ENCODE results near the gene TSPO.

TSPO gene

DNA sequence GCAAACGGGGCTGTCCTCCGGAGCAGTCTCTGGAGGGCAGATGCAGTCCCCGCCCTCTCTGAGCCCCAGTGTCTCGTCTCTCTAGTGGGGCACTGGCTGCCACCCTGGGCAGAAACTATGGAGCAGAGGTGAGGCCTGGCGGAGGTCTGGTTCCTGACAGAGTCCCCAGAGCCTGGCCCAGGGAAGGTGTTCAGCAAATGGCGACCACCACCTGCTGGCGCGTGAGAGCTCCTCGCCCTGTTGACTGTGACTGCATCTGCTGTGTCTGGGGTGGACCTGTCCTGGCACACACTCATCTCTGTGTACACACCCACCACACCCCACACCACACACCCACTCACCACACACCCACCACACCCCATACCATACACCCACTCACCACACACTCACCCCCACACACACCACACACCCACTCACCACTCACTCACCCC is 53.9 kb downstream of the TSPO start:
- no peak for DNase-seq

DNA sequence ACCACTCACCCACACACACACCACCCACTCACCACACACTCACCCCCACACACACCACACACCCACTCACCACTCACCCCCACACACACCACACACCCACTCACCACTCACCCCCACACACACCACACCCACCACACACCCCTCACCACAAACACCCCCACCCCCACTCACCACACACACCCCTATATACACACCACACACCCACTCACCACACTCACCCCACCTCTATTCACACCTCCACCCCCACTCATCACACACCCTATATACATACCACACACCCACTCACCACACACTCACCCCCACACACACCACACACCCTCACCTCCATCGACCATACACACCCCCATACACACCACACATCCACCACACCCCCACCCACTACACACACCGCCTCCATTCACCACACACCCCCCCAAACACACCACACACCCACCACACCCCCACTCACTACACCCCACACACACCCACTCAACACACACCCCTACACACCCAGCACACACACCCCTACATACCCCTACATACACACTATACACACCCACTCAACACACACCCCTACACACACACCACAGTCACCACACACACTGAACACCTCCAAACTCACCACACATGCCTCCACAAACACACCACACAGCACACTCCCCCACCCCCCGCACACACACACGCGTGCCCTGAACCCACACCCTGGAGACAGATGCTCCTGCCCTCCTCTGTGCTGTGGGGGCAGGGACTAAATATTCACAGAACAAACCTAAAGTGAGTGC is 54.6 kb downstream of the TSPO start:
- DNase-seq = no peak

DNA sequence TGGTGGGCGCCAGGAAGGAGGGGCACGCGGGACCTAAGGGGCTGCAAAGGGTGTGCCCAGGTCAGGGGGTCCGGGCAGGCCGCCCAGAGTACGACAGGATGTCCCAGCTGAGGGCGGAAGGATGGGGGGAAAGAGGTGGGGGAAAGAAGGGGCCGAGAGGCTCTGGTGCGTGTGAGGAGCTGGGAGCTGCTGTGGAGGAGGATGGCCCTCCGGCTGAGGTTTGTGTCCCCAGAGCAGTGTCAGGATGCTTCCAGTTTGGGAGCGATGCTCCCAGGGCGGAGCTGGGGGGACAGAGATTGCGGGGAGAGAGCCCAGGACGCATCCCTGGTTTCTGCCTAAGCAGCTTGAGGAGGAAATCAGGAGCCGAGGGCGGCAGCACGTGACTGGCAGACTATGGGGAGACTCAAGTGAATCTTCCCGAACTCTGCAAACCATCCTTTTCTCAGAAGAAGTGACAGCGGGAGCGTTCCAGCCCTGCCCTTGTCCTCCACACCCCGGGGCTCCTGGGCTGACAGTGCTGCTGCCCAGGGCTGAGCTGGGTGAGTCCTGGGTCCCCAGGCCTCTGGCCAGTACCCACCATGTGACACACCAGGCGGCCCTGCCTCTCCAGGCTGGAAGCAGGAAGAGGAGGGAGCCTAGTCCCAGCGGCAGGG is 55.3 kb downstream of the TSPO start:
- no peak for DNase-seq

DNA sequence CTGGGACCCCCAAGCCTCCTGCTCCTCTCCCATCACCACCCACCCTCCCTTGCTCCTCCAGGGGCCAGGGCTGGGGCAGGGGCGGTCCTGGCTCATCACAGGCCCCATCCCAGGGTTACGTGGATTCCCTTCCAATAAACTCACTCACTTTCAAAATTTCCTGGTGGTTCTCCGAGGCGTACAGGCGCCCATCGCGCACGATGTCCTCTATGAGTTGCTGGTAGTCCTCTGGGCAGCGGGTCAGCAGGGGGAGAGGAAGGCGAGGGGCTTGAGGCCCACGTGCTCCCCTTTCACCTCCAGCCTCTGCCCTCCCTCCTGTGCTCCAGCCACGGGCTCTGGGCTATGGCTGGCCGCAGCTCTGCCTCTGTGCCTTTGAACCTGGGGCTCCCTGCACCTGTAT is 56.0 kb downstream of the TSPO start:
- DNase-seq = no peak

DNA sequence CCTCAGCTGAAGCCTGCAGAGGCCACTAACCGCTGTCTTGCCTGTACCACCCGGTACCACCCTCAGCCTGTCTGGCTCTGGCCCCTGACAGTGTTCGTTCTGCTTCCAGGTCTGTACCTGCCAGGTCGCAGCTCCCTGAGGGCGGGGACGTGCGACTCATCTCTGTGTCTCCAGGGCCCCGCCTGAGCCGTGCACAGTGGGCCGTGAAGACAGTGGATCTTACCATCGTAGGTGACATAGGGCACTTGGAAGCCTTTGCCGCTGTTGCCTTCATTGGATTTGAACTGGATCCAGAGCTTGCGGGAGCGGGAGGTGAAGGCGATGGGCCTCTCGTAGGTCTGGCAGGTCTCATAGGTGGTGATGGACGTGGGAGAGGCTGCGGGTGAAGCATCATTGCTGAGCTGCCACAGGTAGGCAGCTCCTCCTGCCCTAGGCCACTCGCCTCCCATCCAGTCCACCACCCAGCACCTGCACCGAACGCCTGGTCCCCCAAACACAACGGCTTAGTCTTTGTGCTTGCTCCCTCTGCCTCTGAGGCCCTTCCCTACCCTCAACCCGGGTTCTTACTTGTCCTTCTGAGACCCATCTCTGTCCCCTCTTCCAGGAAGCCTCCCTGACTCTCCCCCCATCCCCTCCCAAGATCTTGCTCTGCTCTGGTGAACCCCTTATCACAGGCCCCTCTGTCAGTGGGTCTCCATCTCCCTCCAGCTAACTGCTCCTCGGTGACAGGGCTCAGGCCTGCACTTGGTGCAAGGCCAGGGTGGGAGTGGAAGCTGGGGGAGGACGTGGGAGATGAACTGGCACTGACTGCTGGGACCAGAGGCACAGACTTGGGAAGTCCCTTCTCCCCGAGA is 56.7 kb downstream of the TSPO start:
- no peak for DNase-seq

DNA sequence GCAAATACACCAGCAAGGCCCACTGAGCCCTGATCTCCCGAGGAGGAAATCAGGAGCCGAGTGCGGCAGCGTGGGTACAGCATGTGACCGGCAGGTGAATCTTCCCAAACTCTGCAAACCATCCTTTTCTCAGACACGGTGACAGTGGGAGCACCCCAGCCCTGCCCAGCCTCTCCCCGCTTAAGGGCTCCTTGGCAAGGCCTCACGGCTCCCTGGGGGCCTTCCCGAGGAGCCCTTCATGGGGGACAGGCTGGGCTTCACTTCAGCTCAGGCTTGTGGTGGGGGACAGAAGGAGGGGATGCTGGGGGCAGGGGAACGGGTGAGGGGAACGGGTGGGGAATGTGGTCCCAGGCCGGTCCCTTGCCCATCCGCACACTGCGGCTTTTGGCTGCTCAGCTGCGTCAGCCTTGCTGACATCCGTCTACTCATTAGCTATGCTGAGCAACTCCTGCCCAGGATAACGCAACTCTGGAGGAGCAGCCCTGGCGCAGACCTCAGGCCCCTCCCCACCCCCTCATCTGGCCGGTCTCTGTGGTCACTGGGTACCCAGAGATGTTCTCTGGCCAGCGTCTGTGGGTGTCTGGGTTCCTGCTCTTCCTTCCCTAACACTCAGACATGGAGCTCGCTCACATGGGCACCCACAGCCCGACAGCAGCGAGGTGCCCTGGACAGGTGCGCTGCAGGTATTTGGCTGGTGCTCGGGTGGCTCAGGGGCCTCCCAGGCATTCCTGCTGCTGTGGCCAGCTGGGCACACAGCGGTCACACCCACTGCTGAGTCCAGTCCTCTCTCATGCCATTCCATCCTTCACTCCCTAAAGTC is 57.6 kb downstream of the TSPO start:
- DNase-seq = no peak

DNA sequence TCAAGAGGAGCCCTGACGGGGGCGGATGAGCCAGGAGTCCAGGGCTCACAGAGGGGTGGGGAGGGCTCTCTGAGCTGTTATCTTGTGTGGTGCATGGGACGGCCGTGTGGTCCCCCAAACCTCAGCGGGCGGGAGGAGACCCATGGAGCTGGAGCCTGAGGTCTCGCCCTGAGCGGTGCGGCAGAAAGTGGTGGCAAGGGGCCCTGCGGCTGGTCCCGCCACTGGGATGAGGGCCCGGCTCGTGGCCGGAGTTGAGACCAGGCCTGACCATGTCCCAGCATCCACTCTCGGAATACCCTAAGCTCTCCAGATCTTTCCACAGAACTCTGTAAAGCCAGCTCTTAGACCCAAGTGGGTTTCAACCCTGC is 58.1 kb downstream of the TSPO start:
- DNase-seq = no peak

DNA sequence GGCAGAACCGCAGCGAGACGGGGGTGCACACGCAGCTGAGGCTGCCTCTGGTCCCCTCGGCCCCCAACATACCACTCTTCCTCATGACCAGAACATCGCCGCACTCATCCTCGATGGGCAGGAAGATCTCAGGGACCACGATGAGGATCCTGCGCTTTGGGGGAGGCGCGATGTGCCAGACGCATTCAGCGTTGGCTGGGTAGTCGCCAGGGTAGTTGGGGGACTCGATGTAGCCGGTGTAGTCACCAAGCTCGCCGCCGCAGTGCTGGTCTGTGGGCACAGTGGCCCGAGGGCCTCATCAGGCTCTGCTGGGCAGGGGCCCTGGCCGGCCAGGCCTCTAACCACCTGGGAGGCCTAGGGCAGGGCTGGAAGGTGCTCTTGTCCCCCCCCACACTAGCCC is 58.6 kb downstream of the TSPO start:
- no peak for DNase-seq

DNA sequence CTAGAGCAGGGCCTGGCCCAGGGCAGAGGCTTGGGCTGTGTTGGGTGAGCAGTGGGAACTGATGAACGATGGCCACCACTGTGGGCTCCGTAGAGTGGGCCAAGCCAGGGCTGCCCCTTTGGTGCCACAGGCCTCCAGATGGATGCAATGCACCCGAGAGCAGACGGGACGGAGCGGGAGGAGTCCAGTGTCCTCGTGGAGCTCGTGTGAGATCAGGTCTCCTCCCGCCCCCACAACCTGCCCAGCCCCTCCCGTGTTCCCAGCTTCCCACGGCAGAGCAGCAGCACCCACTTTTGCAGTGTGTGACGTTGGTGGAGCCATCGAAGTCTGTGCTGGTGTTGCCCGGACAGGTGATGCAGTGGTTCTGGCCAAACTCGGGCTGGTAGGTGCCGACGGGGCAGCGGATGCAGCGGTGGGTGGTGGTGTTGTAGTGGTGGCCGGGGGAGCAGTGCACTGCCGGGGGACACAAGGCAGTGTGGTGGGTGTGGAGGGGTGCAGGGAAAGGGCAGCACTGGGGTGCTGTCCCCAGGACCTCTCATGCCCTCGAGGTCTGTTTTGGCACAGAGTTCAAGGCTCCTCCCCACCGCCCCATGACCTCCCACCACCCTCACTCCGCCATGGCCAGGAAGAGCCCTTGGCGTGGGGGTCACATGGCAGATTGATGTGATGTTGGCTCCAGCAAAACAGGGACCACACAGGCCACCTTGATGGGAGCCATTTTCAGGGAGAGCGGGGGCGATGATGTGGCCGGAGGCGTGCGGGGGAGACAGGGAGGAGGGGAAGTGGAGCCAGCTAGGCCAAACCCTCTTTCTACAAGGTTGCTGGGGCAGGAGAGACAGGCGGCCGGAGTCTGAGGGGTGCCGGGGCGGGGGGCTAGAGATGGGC is 59.5 kb downstream of the TSPO start:
- no peak for DNase-seq

DNA sequence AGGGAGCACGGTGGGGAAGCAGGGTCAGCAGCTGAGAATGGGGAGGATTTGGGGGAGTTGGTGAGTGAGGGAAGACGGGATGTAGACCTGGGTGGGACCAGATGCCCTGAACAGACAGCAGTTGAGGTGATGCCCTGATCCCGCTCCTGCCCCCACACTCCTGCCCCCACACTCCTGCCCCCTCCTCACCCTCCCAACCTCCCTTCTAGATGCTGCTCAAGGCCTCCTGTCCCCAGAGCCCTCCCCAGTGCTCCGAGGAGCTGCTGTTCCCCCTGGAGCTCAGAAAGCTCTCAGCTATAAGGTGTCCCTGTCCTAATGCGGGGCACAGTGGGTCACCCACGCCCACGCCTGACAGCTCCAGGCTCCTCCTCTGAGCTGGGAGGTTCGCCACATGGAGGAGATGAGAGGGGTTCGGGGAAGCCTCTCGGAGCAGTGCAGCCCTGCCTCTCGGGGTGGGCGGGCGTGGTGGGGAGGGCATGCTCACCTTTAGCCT is 60.6 kb downstream of the TSPO start:
- DNase-seq = no peak

DNA sequence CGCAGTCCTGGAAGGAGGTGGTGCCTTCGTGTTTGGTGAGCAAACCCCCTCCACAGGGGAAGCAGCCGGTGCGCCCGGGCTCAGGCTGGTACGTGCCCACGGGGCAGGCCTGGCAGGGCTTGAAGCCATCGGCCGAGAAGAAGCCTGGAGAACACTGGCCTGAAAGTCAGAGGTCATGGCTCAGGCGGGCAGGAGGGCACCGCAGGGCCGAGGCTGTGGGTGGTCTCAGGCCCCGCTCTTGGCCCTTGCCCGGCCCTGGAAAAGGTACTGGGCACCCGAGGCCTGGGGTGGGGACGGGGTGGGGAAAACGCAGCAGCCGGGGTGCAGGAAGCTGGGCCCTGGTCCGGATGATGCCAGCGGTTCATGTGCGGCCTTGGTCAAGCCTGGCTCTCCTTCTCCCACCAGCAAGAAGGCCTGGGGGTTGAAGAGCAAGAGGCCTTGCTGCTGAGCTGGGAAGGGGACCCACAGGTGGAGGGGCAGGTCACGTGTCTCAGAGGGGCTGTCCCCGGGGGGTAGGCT is 61.1 kb downstream of the TSPO start:
- no peak for DNase-seq

Data from left hindlimb (tissue), 1 donor.